HG03025 (cell line): ENCODE measurements around the gene AGER.
"Not testable (repeated sequence)": the region's sequence is repeated elsewhere in the genome, so short reads cannot be mapped to it uniquely, and the experiment has no call there.

ENCODE experiments used
- ATAC-seq: cut with Tn5 transposase; IDR thresholded peaks from one replicate; pipeline ENCODE4 v1.9.1; 2021; ENCODE audit warnings: mild to moderate bottlenecking, moderate library complexity; ENCODE audit not compliant: unreplicated experiment, low FRiP score

AGER gene

GRCh38 chr6:32187725-32188380 lies 3.8 kb upstream of the AGER start:
- not testable (repeated sequence) for ATAC-seq

- no peak for ATAC-seq
These were observed 3.1 kb upstream of the AGER start for GRCh38 chr6:32187009-32187709.

GRCh38 chr6:32186151-32186840 lies 2.2 kb upstream of the AGER start:
- ATAC-seq: not testable (repeated sequence)

- ATAC-seq: not testable (repeated sequence)
These were observed 1.7 kb upstream of the AGER start for GRCh38 chr6:32185681-32186131.

- no peak for ATAC-seq
These were observed 470 bp downstream of the AGER start for GRCh38 chr6:32183483-32184083.

GRCh38 chr6:32183030-32183429 lies 1.0 kb downstream of the AGER start:
- ATAC-seq: no peak

- ATAC-seq: no peak
These were observed 1.5 kb downstream of the AGER start for GRCh38 chr6:32182555-32182981.

GRCh38 chr6:32181915-32182529 lies 2.0 kb downstream of the AGER start:
- ATAC-seq: no peak

GRCh38 chr6:32181148-32181702 lies 2.8 kb downstream of the AGER start:
- no peak for ATAC-seq

- no peak for ATAC-seq
These were observed 4.2 kb downstream of the AGER start for GRCh38 chr6:32179766-32180405.

- no peak for ATAC-seq
These were observed 5.3 kb downstream of the AGER start for GRCh38 chr6:32178547-32179440.

GRCh38 chr6:32177788-32178546 lies 6.1 kb downstream of the AGER start, which contains the start of gene RNF5:
TSS of gene RNF5 (plus strand) at chr6:32178405. CDS start at chr6:32178512, 107 bp downstream.
- peak; percentile 73 for ATAC-seq

GRCh38 chr6:32177183-32177787 lies 6.8 kb downstream of the AGER start:
- ATAC-seq: peak; percentile 0

- no peak for ATAC-seq
These were observed 7.4 kb downstream of the AGER start for GRCh38 chr6:32176476-32177182.

- peak; percentile 33 for ATAC-seq
These were observed 8.2 kb downstream of the AGER start, which contains the start of gene AGPAT1 for GRCh38 chr6:32175711-32176475. TSS of gene AGPAT1 (minus strand) at chr6:32176084. CDS start at chr6:32171496, 4,588 bp downstream.

GRCh38 chr6:32175322-32175710 lies 8.7 kb downstream of the AGER start:
- no peak for ATAC-seq
